Measurements from ENCODE around the gene REEP6.

GRCh38 chr19:1449467-1450442 is 41.2 kb upstream of the REEP6 start, which contains the start of gene APC2:
- TF ChIP-seq TAF1 (IDR thresholded peaks at IDR 0.05; ENCODE audit: low read depth, low read length) (no peak), POLR2A (IDR thresholded peaks at IDR 0.05; ENCODE audit: low read depth, low read length) (no peak)
